Gastroesophageal sphincter (tissue), 2 donors: ENCODE measurements around the gene FOXB1.

Experiments used
- POLR2A ChIP-seq, 2 donors: fragments of 450-650 bp; IDR thresholded peaks; one replicate each; pipeline ENCODE4 v1.6.1; 2017; ENCODE audit warnings: antibody characterized with exemption in 2 of 2, mild to moderate bottlenecking in 2 of 2, moderate library complexity in 1 of 2
- POLR2AphosphoS5 ChIP-seq: sonication (generic); formaldehyde crosslinking; IDR thresholded peaks from one replicate; pipeline ENCODE4 v1.6.1; 2017; ENCODE audit warnings: antibody characterized with exemption

GRCh38 chr15:60004009-60004845 lies at the start of gene FOXB1:
- no peak for TF ChIP-seq POLR2AphosphoS5
- TF ChIP-seq POLR2A (IDR thresholded peaks at IDR 0.05) = no peak
